BJ (cell line): ENCODE measurements around the gene PTPRK. TPM values are rescaled to one million over a fixed set of nuclear protein-coding genes. Genes with fewer than 3 reads are reported as not detected.
A peak's percentile ranks its signal among the peaks of the same experiment; 100 is the strongest.

Experiments
- CTCF ChIA-PET: fragments of 350-600 bp; formaldehyde crosslinking; extraction: SDS; loops from one replicate; lab custom pipeline; 2021; ENCODE audit warnings: antibody characterized with exemption, inconsistent platforms; lab: Yijun Ruan, JAX
- POLR2A ChIA-PET: fragments of 300-600 bp; sonication (Branson Sonifier 250); formaldehyde crosslinking; extraction: SDS; loops from one replicate; lab custom pipeline; 2021; ENCODE audit warnings: antibody characterized with exemption; lab: Charles Lee
- DNase-seq: peaks from one replicate; pipeline ENCODE4 v3.0.0-alpha.2; 2011; ENCODE audit warnings: low read depth
- H3K27me3 ChIP-seq: 2 replicates; pipeline ENCODE4 v1.6.0; 2011; ENCODE audit warnings: low read length; ENCODE audit not compliant: control insufficient read depth, insufficient read depth
- H3K36me3 ChIP-seq: 2 replicates; pipeline ENCODE4 v1.5.1; 2011; ENCODE audit warnings: low read length; ENCODE audit not compliant: control insufficient read depth, insufficient read depth
- H3K4me3 ChIP-seq: 2 replicates; pipeline ENCODE4 v1.5.1; 2011; ENCODE audit warnings: low read depth, mild to moderate bottlenecking, control low read depth, low read length
- CTCF ChIP-seq: IDR thresholded peaks from 2 replicates; pipeline ENCODE4 v1.5.1; 2011; ENCODE audit warnings: low read depth, mild to moderate bottlenecking, control low read depth, inconsistent platforms, low read length, moderate library complexity; ENCODE audit not compliant: insufficient read depth
- polyA plus RNA-seq: library from polyadenylated mRNA; depleted of rRNA; stranded (reverse); fragments of >200 nt; gene quantifications from 2 replicates; pipeline ENCODE4 v1.2.3, GENCODE V29; 2011

Gene PTPRK
- polyA plus RNA-seq, 1 experiment, result 18.5 TPM

- POLR2A ChIA-PET, result no interaction called here
- CTCF ChIA-PET, result no interaction called here
Observed at GRCh38 chr6:128464790-128465189, 55.6 kb downstream of the PTPRK start.

GRCh38 chr6:128463942-128464341, 56.5 kb downstream of the PTPRK start:
- ChIA-PET POLR2A (no interaction called here), CTCF (interaction anchor here (0.6 to 1.2 kb wide), 3 partner anchors 262 to 524 kb away, joined by 3 read pairs; no protein-coding TSS in a partner anchor)
- H3K36me3 ChIP-seq, result no peaks in the 10 kb centered on the region; the same call in 1 of the 2 replicates
- H3K27me3 ChIP-seq, result no peaks in the 10 kb centered on the region
- TF ChIP-seq CTCF, result no peak
- DNase-seq, result peak; percentile 8
- H3K4me3 ChIP-seq, result no peak overlapping the region

More at GRCh38 chr6:128464790-128465189, 55.6 kb downstream of the PTPRK start:
- Histone ChIP-seq H3K27me3 (no peaks in the 10 kb centered on the region), H3K36me3 (no peaks in the 10 kb centered on the region; the same call in 1 of the 2 replicates), H3K4me3 (no peak overlapping the region)
- no peak for DNase-seq
- TF ChIP-seq CTCF, result no peak

GRCh38 chr6:128461501-128461900, 58.9 kb downstream of the PTPRK start:
- ChIA-PET CTCF (no interaction called here), POLR2A (no interaction called here)
- no peak overlapping the region for H3K4me3 ChIP-seq
- H3K27me3 ChIP-seq, result no peaks in the 10 kb centered on the region
- DNase-seq, result no peak
- no peaks in the 10 kb centered on the region for H3K36me3 ChIP-seq
- TF ChIP-seq CTCF, result no peak

GRCh38 chr6:128456510-128457230, 63.7 kb downstream of the PTPRK start:
- Histone ChIP-seq H3K36me3 (no peaks in the 10 kb centered on the region), H3K27me3 (no peaks in the 10 kb centered on the region), H3K4me3 (no peak overlapping the region)
- no peak for TF ChIP-seq CTCF
- DNase-seq, result no peak
- CTCF ChIA-PET, result interaction anchor here (0.6 to 1.1 kb wide), 3 partner anchors 10 to 24 kb away, joined by 3 to 4 read pairs (median 3); no protein-coding TSS in a partner anchor
- POLR2A ChIA-PET, result no interaction called here

- H3K36me3 ChIP-seq, result no peaks in the 10 kb centered on the region
- CTCF ChIA-PET, result interaction anchor here (0.6 kb wide), 1 partner anchor 14 kb away, joined by 3 read pairs; no protein-coding TSS in a partner anchor
- TF ChIP-seq CTCF, result no peak
- H3K4me3 ChIP-seq, result no peak overlapping the region
- no peak for DNase-seq
- POLR2A ChIA-PET, result no interaction called here
- no peaks in the 10 kb centered on the region for H3K27me3 ChIP-seq
Observed at GRCh38 chr6:128455959-128456358, 64.4 kb downstream of the PTPRK start.
